H1 (cell line): ENCODE data around the gene GSG1L. TPM values are rescaled to one million over a fixed set of nuclear protein-coding genes. Genes with fewer than 3 reads are reported as not detected.

Experiments used
- CBX5 ChIP-seq: fragments of 300-800, 300-1000 bp; sonication (generic); IDR thresholded peaks from 2 replicates; pipeline ENCODE4 v1.7.1; 2016; ENCODE audit warnings: antibody characterized with exemption, low read length, low read depth
- SP4 ChIP-seq: IDR thresholded peaks from 2 replicates; pipeline ENCODE4 v1.6.1; 2012; ENCODE audit warnings: low read length, inconsistent platforms
- TEAD4 ChIP-seq: IDR thresholded peaks from 2 replicates; pipeline ENCODE4 v1.6.1; 2012; ENCODE audit warnings: low read depth, low read length, inconsistent platforms, mixed read lengths
- polyA plus RNA-seq, 7 experiments: library from polyadenylated mRNA; depleted of rRNA in 3 of 7; stranded (reverse) in 5 of 7; unstranded in 2 of 7; fragments of >200 nt in 5 of 7; fragments of 200-250 nt in 2 of 7; gene quantifications; 1 replicate in 5 of 7; 2 replicates in 1 of 7; 4 replicates in 1 of 7; pipeline versions ENCODE4 v1.2.1 to v1.2.3, GENCODE V29; 2011 to 2013; ENCODE audit warnings: missing spikeins in 2 of 7, mixed read lengths in 2 of 7
- total RNA-seq: library from RNA; stranded (reverse); fragmentation: NEBNext Ultra II Directional; extraction: Animal tissue kit (Norgen Biotek cat#: 25700); gene quantifications from 2 replicates; pipeline ENCODE4 v1.2.1, GENCODE V29; 2021
- TF ChIP-seq, protein P1 (sequence below), 3 experiments: IDR thresholded peaks; 1 replicate in 2 of 3; 2 replicates in 1 of 3; pipeline versions ENCODE4 v1.5.1 to v1.6.1; 2011; ENCODE audit warnings: low read length in 3 of 3, mild to moderate bottlenecking in 3 of 3, inconsistent platforms in 2 of 3, low read depth in 1 of 3, moderate library complexity in 1 of 3; ENCODE audit not compliant: insufficient read depth in 1 of 3; ENCODE audit errors: control extremely low read depth in 1 of 3
- TF ChIP-seq, protein P2 (sequence below): IDR thresholded peaks from 2 replicates; pipeline ENCODE4 v1.6.1; 2012; ENCODE audit warnings: inconsistent platforms

Gene GSG1L
- total and polyA plus RNA-seq, 2 of the 8 experiments (the other 6 are each of a cell fraction or from before 2014, with no cell fraction given): 0.71 to 1.1 TPM

DNA sequence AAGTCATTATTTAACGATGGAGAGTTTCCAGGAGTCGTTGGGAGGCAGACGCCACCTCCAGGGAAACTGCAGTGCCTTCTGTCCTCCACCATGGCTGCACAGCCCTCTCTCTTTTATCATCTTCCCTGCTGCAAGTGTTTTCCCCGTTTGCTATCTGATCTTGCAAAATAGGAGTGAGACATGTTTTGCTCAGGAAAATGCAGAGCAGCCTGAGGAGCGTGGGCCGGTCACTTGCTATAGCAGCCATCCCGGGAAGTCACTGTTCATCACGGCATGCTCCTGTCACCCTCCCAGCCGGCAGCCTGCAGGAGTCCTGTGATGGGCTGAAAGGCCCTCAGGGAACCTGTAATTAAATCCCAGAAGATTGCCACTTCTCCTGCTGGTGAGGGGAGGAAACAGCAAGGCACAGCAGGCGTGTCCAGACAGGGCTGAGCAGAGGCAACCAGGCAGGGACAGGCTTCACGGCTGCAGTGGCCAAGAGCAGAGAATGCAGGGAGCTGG is 143.1 kb downstream of the GSG1L start (continued):
- TF ChIP-seq, protein P1, sequence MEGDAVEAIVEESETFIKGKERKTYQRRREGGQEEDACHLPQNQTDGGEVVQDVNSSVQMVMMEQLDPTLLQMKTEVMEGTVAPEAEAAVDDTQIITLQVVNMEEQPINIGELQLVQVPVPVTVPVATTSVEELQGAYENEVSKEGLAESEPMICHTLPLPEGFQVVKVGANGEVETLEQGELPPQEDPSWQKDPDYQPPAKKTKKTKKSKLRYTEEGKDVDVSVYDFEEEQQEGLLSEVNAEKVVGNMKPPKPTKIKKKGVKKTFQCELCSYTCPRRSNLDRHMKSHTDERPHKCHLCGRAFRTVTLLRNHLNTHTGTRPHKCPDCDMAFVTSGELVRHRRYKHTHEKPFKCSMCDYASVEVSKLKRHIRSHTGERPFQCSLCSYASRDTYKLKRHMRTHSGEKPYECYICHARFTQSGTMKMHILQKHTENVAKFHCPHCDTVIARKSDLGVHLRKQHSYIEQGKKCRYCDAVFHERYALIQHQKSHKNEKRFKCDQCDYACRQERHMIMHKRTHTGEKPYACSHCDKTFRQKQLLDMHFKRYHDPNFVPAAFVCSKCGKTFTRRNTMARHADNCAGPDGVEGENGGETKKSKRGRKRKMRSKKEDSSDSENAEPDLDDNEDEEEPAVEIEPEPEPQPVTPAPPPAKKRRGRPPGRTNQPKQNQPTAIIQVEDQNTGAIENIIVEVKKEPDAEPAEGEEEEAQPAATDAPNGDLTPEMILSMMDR (IDR thresholded peaks at IDR 0.05; ENCODE audit: control extremely low read depth in 1 of 3, insufficient read depth in 1 of 3, low read depth in 1 of 3, low read length in 3 of 3): peak; percentile 63 to 68 (median 67)
- TF ChIP-seq, protein P2, sequence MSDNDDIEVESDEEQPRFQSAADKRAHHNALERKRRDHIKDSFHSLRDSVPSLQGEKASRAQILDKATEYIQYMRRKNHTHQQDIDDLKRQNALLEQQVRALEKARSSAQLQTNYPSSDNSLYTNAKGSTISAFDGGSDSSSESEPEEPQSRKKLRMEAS: peak; percentile 11; the same call in 1 of the 2 replicates
- TF ChIP-seq SP4: no peak
- TF ChIP-seq TEAD4: no peak
- no peak for TF ChIP-seq CBX5
